ENCODE data around the gene KLRF1.

DNA sequence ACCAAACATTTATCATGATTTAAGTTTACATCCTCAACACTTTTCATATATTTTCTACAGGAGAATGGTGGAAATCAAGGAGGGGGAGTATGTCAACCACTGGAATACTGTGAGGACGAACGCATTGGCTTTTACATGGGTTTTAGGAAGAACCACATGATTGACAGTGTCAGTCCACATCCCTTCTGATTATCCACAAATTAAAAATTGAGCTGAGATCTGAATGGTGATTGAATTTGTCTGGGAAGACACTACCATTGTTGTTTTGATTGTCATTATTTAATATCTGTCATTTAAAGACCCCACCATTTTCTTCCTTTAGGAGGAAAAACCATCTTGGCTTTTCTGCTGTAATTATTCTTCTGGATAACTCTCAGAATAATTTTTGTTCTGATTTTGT, 31.3 kb upstream of the KLRF1 start:
- TF ChIP-seq, protein P1, sequence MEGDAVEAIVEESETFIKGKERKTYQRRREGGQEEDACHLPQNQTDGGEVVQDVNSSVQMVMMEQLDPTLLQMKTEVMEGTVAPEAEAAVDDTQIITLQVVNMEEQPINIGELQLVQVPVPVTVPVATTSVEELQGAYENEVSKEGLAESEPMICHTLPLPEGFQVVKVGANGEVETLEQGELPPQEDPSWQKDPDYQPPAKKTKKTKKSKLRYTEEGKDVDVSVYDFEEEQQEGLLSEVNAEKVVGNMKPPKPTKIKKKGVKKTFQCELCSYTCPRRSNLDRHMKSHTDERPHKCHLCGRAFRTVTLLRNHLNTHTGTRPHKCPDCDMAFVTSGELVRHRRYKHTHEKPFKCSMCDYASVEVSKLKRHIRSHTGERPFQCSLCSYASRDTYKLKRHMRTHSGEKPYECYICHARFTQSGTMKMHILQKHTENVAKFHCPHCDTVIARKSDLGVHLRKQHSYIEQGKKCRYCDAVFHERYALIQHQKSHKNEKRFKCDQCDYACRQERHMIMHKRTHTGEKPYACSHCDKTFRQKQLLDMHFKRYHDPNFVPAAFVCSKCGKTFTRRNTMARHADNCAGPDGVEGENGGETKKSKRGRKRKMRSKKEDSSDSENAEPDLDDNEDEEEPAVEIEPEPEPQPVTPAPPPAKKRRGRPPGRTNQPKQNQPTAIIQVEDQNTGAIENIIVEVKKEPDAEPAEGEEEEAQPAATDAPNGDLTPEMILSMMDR (IDR thresholded peaks at IDR 0.05), result no peak
- no peak for TF ChIP-seq POLR2A (IDR thresholded peaks at IDR 0.05)
- TF ChIP-seq EP300 (IDR thresholded peaks at IDR 0.05), result no peak
- TF ChIP-seq POLR2AphosphoS5 (IDR thresholded peaks at IDR 0.05), result no peak

Data from gastroesophageal sphincter (tissue), 3 donors.